Stimulated activated CD4-positive, alpha-beta T cell treated with anti-CD3 and anti-CD28 coated beads, Interleukin-2, amount 100 ng/mL, for 48 hours (primary cell): ENCODE results near the gene CHN2.
"Not testable (repeated sequence)": the region's sequence is repeated elsewhere in the genome, so short reads cannot be mapped to it uniquely, and the experiment has no call there.

ENCODE experiments used
- DNase-seq, 2 donors: peaks; one replicate each; pipeline ENCODE4 v3.0.0-alpha.2; 2020

Gene CHN2

GRCh38 chr7:29511337-29511736 is 316.8 kb downstream of the CHN2 start:
- DNase-seq, result no peak

- no peak for DNase-seq
These were observed 317.3 kb downstream of the CHN2 start for GRCh38 chr7:29511851-29512250.

GRCh38 chr7:29516491-29516890 is 321.9 kb downstream of the CHN2 start:
- DNase-seq, result no peak

GRCh38 chr7:29518616-29519015 is 324.0 kb downstream of the CHN2 start:
- DNase-seq, result no peak

GRCh38 chr7:29523728-29524127 is 329.2 kb downstream of the CHN2 start:
- DNase-seq, result no peak

- no peak for DNase-seq
These were observed 333.0 kb downstream of the CHN2 start for GRCh38 chr7:29527505-29528108.

GRCh38 chr7:29528526-29528925 is 334.0 kb downstream of the CHN2 start:
- DNase-seq, result not testable (repeated sequence)
